Keratinocyte (primary cell): ENCODE measurements around the gene SOX18. TPM values are rescaled to one million over a fixed set of nuclear protein-coding genes. Genes with fewer than 3 reads are reported as not detected.

Experiments used
- DNase-seq: peaks from one replicate; pipeline ENCODE4 v3.0.0-alpha.2; 2011; ENCODE audit warnings: low read depth, missing footprints, low spot score
- FAIRE-seq: peaks from 2 replicates; lab custom pipeline; 2011; peaks lifted over from hg19 to GRCh38; lab: Jason Lieb, UNC
- H2AFZ ChIP-seq: 2 replicates; pipeline ENCODE4 v1.6.0; 2012; ENCODE audit warnings: low read length, control low read depth, inconsistent platforms; ENCODE audit not compliant: control insufficient read depth
- H3K27ac ChIP-seq: 2 replicates; pipeline ENCODE4 v1.5.1; 2011; ENCODE audit warnings: low read length; ENCODE audit not compliant: control insufficient read depth, insufficient read depth
- H3K27me3 ChIP-seq: 3 replicates; pipeline ENCODE4 v1.6.0; 2011; ENCODE audit warnings: low read length; ENCODE audit not compliant: control insufficient read depth, insufficient read depth; ENCODE audit errors: extremely low read depth
- H3K36me3 ChIP-seq, 2 experiments: 2 replicates in 1 of 2; 3 replicates in 1 of 2; pipeline ENCODE4 v1.5.1; 2011; ENCODE audit warnings: low read length in 2 of 2, mild to moderate bottlenecking in 1 of 2; ENCODE audit not compliant: control insufficient read depth in 2 of 2, insufficient read depth in 2 of 2; ENCODE audit errors: extremely low read depth in 1 of 2
- H3K4me1 ChIP-seq: 3 replicates; pipeline ENCODE4 v1.5.1; 2011; ENCODE audit warnings: low read length; ENCODE audit not compliant: control insufficient read depth, insufficient read depth; ENCODE audit errors: extremely low read depth
- H3K4me2 ChIP-seq: 3 replicates; pipeline ENCODE4 v1.6.0; 2011; ENCODE audit warnings: low read depth, low read length; ENCODE audit not compliant: control insufficient read depth, insufficient read depth; ENCODE audit errors: extremely low read depth
- H3K4me3 ChIP-seq, 3 experiments: fragments of 200-600 bp in 1 of 3; sonication (generic) in 1 of 3; 2 replicates in 2 of 3; 3 replicates in 1 of 3; pipeline ENCODE4 v1.5.1; 2011 to 2016; ENCODE audit warnings: low read length in 3 of 3, mild to moderate bottlenecking in 3 of 3, control low read depth in 2 of 3, inconsistent platforms in 1 of 3, low read depth in 1 of 3, mixed read lengths in 1 of 3, mixed run types in 1 of 3, moderate library complexity in 1 of 3; ENCODE audit not compliant: control insufficient read depth in 2 of 3, insufficient read depth in 2 of 3; ENCODE audit errors: extremely low read depth in 1 of 3
- H3K79me2 ChIP-seq: 2 replicates; pipeline ENCODE4 v1.6.0; 2012; ENCODE audit warnings: low read length; ENCODE audit not compliant: control insufficient read depth, insufficient read depth
- H3K9ac ChIP-seq: 3 replicates; pipeline ENCODE4 v1.6.0; 2011; ENCODE audit warnings: low read length; ENCODE audit not compliant: control insufficient read depth, insufficient read depth; ENCODE audit errors: extremely low read depth
- H3K9me1 ChIP-seq: 3 replicates; pipeline ENCODE4 v1.6.0; 2011; ENCODE audit warnings: low read length; ENCODE audit not compliant: control insufficient read depth, insufficient read depth; ENCODE audit errors: extremely low read depth
- H3K9me3 ChIP-seq: 2 replicates; pipeline ENCODE4 v1.5.1; 2012; ENCODE audit warnings: low read depth, low read length; ENCODE audit not compliant: control insufficient read depth
- H4K20me1 ChIP-seq: 3 replicates; pipeline ENCODE4 v1.6.0; 2011; ENCODE audit warnings: low read length; ENCODE audit not compliant: control insufficient read depth, insufficient read depth; ENCODE audit errors: extremely low read depth
- CTCF ChIP-seq, 3 experiments: IDR thresholded peaks in 1 of 3; conservative IDR thresholded peaks in 1 of 3; optimal IDR thresholded peaks in 1 of 3; 2 replicates in 2 of 3; 3 replicates in 1 of 3; pipeline versions ENCODE3 to v1.5.1; 2011; ENCODE audit warnings: low read length in 3 of 3, mild to moderate bottlenecking in 3 of 3, moderate library complexity in 2 of 3, control low read depth in 1 of 3, inconsistent platforms in 1 of 3; ENCODE audit not compliant: insufficient read depth in 2 of 3; ENCODE audit errors: extremely low read depth in 1 of 3
- EZH2 ChIP-seq: IDR thresholded peaks from one replicate; pipeline ENCODE4 v1.6.1; 2012; ENCODE audit warnings: inconsistent platforms, mild to moderate bottlenecking, low read length, moderate library complexity
- dilution Hi-C: fragments of 300-500 bp; cut with MboI; formaldehyde crosslinking; loops from one replicate; pipeline ENCODE4 v1.7.0; 2020; ENCODE audit warnings: low sequenced_read_pairs; ENCODE audit not compliant: extremely low pct_ligation_motif_present
- polyA plus RNA-seq, 5 experiments: library from polyadenylated mRNA; depleted of rRNA in 3 of 5; stranded (reverse) in 3 of 5; stranded (forward) in 1 of 5; unstranded in 1 of 5; fragments of >200 nt; gene quantifications; 1 replicate in 1 of 5; 2 replicates in 3 of 5; 3 replicates in 1 of 5; pipeline versions ENCODE4 v1.2.1 to v1.2.3, GENCODE V29; 2011 to 2012; ENCODE audit warnings: missing spikeins in 2 of 5, low read depth in 1 of 5, low replicate concordance in 1 of 5

The SOX18 gene
- polyA plus RNA-seq, 1 donor (not counting 4 experiments of a cell fraction or from before 2014, with no cell fraction given), result not detected

DNA sequence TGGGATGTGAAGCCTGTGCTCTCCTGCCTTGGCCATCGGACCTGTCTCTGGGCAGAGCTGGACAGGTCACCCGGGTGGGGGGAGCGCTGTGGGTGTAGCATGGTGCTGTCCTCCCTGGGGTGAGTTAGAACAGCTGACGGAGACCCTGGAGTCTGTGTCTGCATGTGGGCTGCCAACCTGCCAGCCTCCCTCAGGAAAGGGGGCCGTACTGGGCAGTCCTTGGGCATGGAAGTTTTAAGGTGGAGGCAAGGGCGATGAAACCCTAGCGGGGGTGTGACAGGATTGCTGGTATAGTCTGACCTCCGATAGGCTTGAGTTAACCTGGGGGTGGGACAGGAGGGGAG lies 2.4 kb downstream of the SOX18 start:
- H3K4me1 ChIP-seq, result peaks cover 13% of the 10 kb centered on the region
- no peak for DNase-seq
- H3K27me3 ChIP-seq, result peaks cover 49% of the 10 kb centered on the region
- no peak for FAIRE-seq
- H2AFZ ChIP-seq, result no peak overlapping the region
- no peak overlapping the region for H3K4me2 ChIP-seq
- no peak overlapping the region for H3K4me3 ChIP-seq
- H3K9me1 ChIP-seq, result no peaks in the 10 kb centered on the region
- H3K36me3 ChIP-seq, result no peaks in the 10 kb centered on the region
- no peaks in the 10 kb centered on the region for H4K20me1 ChIP-seq
- no peak overlapping the region for H3K27ac ChIP-seq
- no peak overlapping the region for H3K9ac ChIP-seq
- H3K79me2 ChIP-seq, result no peaks in the 10 kb centered on the region
- dilution Hi-C loops, result no loop called here
- no peak for TF ChIP-seq EZH2
- no peak for TF ChIP-seq CTCF (optimal IDR thresholded peaks at IDR 0.05 in 1 of 3, IDR thresholded peaks at IDR 0.05 in 1 of 3, conservative IDR thresholded peaks at IDR 0.05 in 1 of 3; ENCODE audit: extremely low read depth in 1 of 3, insufficient read depth in 2 of 3, low read length in 3 of 3)
- no peaks in the 10 kb centered on the region for H3K9me3 ChIP-seq

DNA sequence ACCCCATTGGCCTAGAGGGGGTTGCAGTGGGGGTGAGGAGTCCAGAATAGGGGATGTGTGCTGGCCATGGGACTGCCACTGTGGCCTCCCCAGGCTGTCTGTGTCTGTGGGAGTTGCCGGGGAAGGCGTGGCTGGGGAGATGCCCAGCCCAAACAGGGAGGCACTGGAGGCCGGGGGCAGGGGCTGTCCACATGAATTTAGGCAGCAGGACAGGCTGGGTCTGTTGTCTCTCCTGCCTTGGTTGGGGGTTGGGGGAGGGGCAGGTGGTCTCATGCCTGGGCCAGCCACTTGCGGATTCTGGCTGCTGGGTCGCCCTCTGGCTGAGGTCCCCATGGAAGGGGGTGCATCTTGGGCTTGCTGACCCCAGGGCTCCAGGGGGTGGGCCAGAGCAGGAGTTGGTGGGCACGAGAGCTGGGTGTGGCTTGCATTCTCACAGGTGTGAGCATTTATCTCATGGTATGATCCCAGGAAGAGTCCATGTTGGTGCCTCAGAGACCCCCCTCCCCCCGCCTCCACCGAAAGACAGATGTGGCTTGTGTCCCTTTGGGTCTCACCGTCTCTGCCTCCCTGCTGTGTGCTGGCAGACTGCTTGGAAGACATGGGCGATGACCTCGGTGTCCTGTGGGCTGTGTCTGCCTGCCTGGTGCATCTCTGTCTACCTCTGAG lies 4.0 kb downstream of the SOX18 start:
- Histone ChIP-seq H3K4me2 (peak overlapping the region; percentile 48), H3K79me2 (no peaks in the 10 kb centered on the region), H4K20me1 (no peaks in the 10 kb centered on the region), H3K9me3 (no peaks in the 10 kb centered on the region), H3K27me3 (peaks cover 58% of the 10 kb centered on the region), H3K9me1 (no peaks in the 10 kb centered on the region), H3K9ac (no peak overlapping the region), H2AFZ (no peak overlapping the region), H3K27ac (no peak overlapping the region), H3K4me3 (no peak overlapping the region), H3K36me3 (no peaks in the 10 kb centered on the region), H3K4me1 (peaks cover 13% of the 10 kb centered on the region)
- dilution Hi-C loops, result no loop called here
- FAIRE-seq (no peak), DNase-seq (no peak)
- TF ChIP-seq EZH2 (no peak), CTCF (optimal IDR thresholded peaks at IDR 0.05 in 1 of 3, IDR thresholded peaks at IDR 0.05 in 1 of 3, conservative IDR thresholded peaks at IDR 0.05 in 1 of 3; ENCODE audit: extremely low read depth in 1 of 3, insufficient read depth in 2 of 3, low read length in 3 of 3) (no peak)
